Transverse colon (tissue), 4 donors: Measurements from ENCODE around the gene NECTIN1.

Experiments
- EP300 ChIP-seq: sonication (generic); formaldehyde crosslinking; IDR thresholded peaks from one replicate; pipeline ENCODE4 v1.6.1; 2017; ENCODE audit warnings: antibody characterized with exemption, low read depth
- POLR2AphosphoS5 ChIP-seq, 3 donors: sonication (generic); formaldehyde crosslinking; IDR thresholded peaks; one replicate each; pipeline ENCODE4 v1.6.1; 2016; ENCODE audit warnings: antibody characterized with exemption in 3 of 3
- TF ChIP-seq, protein P1 (sequence below), 5 experiments: fragments of 200-600 bp in 3 of 5; fragments of 450-650 bp in 2 of 5; sonication (generic) in 3 of 5; IDR thresholded peaks; 1 replicate in 2 of 5; 2 replicates in 3 of 5; pipeline ENCODE4 v1.5.1; 2016 to 2017; ENCODE audit warnings: antibody characterized with exemption in 5 of 5, inconsistent platforms in 3 of 5, mild to moderate bottlenecking in 2 of 5, moderate library complexity in 1 of 5

- TF ChIP-seq, protein P1, sequence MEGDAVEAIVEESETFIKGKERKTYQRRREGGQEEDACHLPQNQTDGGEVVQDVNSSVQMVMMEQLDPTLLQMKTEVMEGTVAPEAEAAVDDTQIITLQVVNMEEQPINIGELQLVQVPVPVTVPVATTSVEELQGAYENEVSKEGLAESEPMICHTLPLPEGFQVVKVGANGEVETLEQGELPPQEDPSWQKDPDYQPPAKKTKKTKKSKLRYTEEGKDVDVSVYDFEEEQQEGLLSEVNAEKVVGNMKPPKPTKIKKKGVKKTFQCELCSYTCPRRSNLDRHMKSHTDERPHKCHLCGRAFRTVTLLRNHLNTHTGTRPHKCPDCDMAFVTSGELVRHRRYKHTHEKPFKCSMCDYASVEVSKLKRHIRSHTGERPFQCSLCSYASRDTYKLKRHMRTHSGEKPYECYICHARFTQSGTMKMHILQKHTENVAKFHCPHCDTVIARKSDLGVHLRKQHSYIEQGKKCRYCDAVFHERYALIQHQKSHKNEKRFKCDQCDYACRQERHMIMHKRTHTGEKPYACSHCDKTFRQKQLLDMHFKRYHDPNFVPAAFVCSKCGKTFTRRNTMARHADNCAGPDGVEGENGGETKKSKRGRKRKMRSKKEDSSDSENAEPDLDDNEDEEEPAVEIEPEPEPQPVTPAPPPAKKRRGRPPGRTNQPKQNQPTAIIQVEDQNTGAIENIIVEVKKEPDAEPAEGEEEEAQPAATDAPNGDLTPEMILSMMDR (IDR thresholded peaks at IDR 0.05): no peak
- TF ChIP-seq POLR2AphosphoS5 (IDR thresholded peaks at IDR 0.05): no peak
- TF ChIP-seq EP300: no peak
Observed at GRCh38 chr11:119668676-119669075, 60.3 kb downstream of the NECTIN1 start.
